Subcutaneous preadipocyte (primary cell): Measurements from ENCODE around the gene NPFFR2. TPM values are rescaled to one million over a fixed set of nuclear protein-coding genes. Genes with fewer than 3 reads are reported as not detected.

Source experiments
- total RNA-seq: library from RNA; depleted of rRNA; stranded (reverse); fragments of >200 nt; gene quantifications from 2 replicates; pipeline ENCODE4 v1.2.3, GENCODE V29; 2012

NPFFR2 gene
- total RNA-seq = not detected in 2 replicates

DNA sequence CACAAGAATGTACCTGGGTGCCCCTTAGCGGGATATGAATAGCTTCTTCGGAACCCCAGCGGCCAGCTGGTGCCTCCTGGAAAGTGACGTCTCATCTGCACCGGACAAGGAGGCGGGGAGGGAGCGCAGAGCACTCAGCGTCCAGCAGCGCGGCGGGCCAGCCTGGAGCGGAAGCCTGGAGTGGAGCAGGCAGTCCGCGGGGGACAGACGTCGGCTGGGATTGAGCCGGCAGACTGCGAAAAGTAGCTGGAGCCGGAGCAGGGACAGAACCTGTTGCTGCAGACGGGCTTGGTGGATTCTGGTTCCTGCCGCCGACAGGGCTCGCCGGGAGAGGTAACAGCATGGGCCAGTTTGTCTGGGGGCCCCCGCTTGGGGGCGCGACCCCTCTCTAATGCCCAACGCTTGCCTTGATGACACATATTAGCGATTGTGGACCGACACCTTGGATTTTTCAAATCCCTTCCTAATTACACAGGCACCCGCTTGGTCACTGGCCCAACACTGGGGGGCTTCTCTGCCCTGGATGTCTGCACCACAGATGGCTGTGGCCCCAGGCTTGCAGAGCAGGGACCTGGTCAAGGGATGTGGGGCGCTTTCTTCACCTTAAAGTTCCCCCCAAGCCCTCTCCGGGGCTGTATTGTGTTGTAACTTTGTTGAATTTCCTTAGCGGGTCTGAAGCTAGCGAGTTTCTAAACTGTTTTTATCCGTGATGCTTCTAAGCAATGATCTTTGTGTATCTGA is at the start of gene NPFFR2:
TSS of gene NPFFR2 (plus strand) at position 133 of the 741 bp plus-strand sequence. CDS start 96,592 bp downstream, outside the sequence.

Other genes starting within 250 kb of the NPFFR2 start
- gene GC, start 247.9 kb upstream of the NPFFR2 start, total RNA-seq = not detected in 2 replicates